Measurements from ENCODE around the gene SMYD5. TPM values are rescaled to one million over a fixed set of nuclear protein-coding genes. Genes with fewer than 3 reads are reported as not detected.

SMYD5 gene
- polyA plus RNA-seq, 3 donors: 1.6 to 5.2 (median 1.7) TPM

DNA sequence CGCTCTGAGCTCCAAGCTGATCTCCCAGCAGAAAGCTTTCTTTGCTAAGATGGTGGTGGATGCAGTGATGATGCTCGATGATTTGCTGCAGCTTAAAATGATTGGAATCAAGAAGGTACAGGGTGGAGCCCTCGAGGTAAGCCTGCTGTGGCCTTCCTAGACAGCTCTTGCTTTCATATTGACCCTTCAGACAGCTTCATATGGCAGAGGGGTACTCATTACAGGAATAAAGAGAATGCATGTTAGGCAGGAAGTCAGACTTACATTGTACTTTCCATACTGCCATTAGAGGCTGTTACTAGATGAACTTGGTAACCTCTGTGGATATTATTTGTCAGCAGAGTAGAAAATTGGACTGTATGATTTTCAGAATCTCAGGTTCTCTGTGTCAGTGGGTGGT is 30.5 kb downstream of the SMYD5 start:
- no peak overlapping the region for H3K27ac Mint-ChIP-seq
- H3K4me1 Mint-ChIP-seq: no peaks in the 10 kb centered on the region

GRCh38 chr2:73246850-73247249 is 32.8 kb downstream of the SMYD5 start:
- Histone ChIP-seq H3K9me3 (replicated peaks in 1 of 2; ENCODE audit: control insufficient read depth in 1 of 2, insufficient read depth in 1 of 2, low read length in 2 of 2) (no peaks in the 10 kb centered on the region), H4K20me1 (ENCODE audit: insufficient read depth, low read length) (peaks cover 36% of the 10 kb centered on the region), H3K79me2 (ENCODE audit: insufficient read depth, low read length) (no peaks in the 10 kb centered on the region), H3K36me3 (replicated peaks in 1 of 2; ENCODE audit: control insufficient read depth in 1 of 2, insufficient read depth in 2 of 2, low read length in 2 of 2) (peaks cover 91 to 100% of the 10 kb centered on the region in 2 donors), H3K27me3 (ENCODE audit: control insufficient read depth in 2 of 2, insufficient read depth in 2 of 2, low read length in 2 of 2) (no peaks in the 10 kb centered on the region), H3K4me1 (ENCODE audit: control insufficient read depth in 1 of 2, insufficient read depth in 2 of 2, low read length in 2 of 2) (no peaks in the 10 kb centered on the region), H3K4me2 (replicated peaks; ENCODE audit: extremely low read depth, low read length, poor library complexity, severe bottlenecking) (no peak overlapping the region), H3K27ac (ENCODE audit: low read depth in 1 of 2, low read length in 2 of 2) (no peak overlapping the region), H2AFZ (ENCODE audit: insufficient read depth, low read depth, low read length, poor library complexity, severe bottlenecking) (no peak overlapping the region), H3K4me3 (replicated peaks in 1 of 3; ENCODE audit: low read depth in 2 of 3, low read length in 3 of 3) (no peak overlapping the region), H3K9ac (ENCODE audit: insufficient read depth, low read length, poor library complexity, severe bottlenecking) (no peak overlapping the region)
- no peak overlapping the region for H3K4me3 Mint-ChIP-seq
- no peak for DNase-seq
- H3K4me1 Mint-ChIP-seq: no peaks in the 10 kb centered on the region
- WGBS (ENCODE audit: insufficient coverage): 93% methylated on average over 2 of the region's 3 CpGs
- no peak for TF ChIP-seq CTCF (IDR thresholded peaks at IDR 0.05)
- peaks cover 85 to 96% of the 10 kb centered on the region in 2 donors for H3K36me3 Mint-ChIP-seq
- H3K9me3 Mint-ChIP-seq: no peaks in the 10 kb centered on the region
- no peak overlapping the region for H3K27ac Mint-ChIP-seq
- intact Hi-C loops (cut with micrococcal nuclease): no loop called here
- H3K27me3 Mint-ChIP-seq (ENCODE audit: low read depth in 3 of 3): no peaks in the 10 kb centered on the region

More for the DNA sequence above, 30.5 kb downstream of the SMYD5 start:
- Histone ChIP-seq H3K4me2 (replicated peaks; ENCODE audit: extremely low read depth, low read length, poor library complexity, severe bottlenecking) (no peak overlapping the region), H3K27ac (ENCODE audit: low read depth in 1 of 2, low read length in 2 of 2) (no peak overlapping the region), H3K79me2 (ENCODE audit: insufficient read depth, low read length) (peaks cover 14% of the 10 kb centered on the region), H4K20me1 (ENCODE audit: insufficient read depth, low read length) (peaks cover 46% of the 10 kb centered on the region), H3K9me3 (replicated peaks in 1 of 2; ENCODE audit: control insufficient read depth in 1 of 2, insufficient read depth in 1 of 2, low read length in 2 of 2) (no peaks in the 10 kb centered on the region), H2AFZ (ENCODE audit: insufficient read depth, low read depth, low read length, poor library complexity, severe bottlenecking) (no peak overlapping the region), H3K27me3 (ENCODE audit: control insufficient read depth in 2 of 2, insufficient read depth in 2 of 2, low read length in 2 of 2) (no peaks in the 10 kb centered on the region), H3K4me3 (replicated peaks in 1 of 3; ENCODE audit: low read depth in 2 of 3, low read length in 3 of 3) (no peak overlapping the region), H3K4me1 (ENCODE audit: control insufficient read depth in 1 of 2, insufficient read depth in 2 of 2, low read length in 2 of 2) (no peaks in the 10 kb centered on the region), H3K36me3 (replicated peaks in 1 of 2; ENCODE audit: control insufficient read depth in 1 of 2, insufficient read depth in 2 of 2, low read length in 2 of 2) (peaks cover 88 to 100% of the 10 kb centered on the region in 2 donors), H3K9ac (ENCODE audit: insufficient read depth, low read length, poor library complexity, severe bottlenecking) (no peak overlapping the region)
- H3K36me3 Mint-ChIP-seq: peaks cover 78 to 90% of the 10 kb centered on the region in 2 donors
- no peaks in the 10 kb centered on the region for H3K9me3 Mint-ChIP-seq
- intact Hi-C loops (cut with micrococcal nuclease): no loop called here
- no peaks in the 10 kb centered on the region for H3K27me3 Mint-ChIP-seq (ENCODE audit: low read depth in 3 of 3)
- 100% methylated on average over 2 of the region's 3 CpGs for WGBS (ENCODE audit: insufficient coverage)
- H3K4me3 Mint-ChIP-seq: no peak overlapping the region
- no peak for TF ChIP-seq CTCF (IDR thresholded peaks at IDR 0.05)
- no peak for DNase-seq
